Epithelial cell of proximal tubule (primary cell): ENCODE data around the gene C10orf90. TPM values are rescaled to one million over a fixed set of nuclear protein-coding genes. Genes with fewer than 3 reads are reported as not detected.

ENCODE experiments used
- DNase-seq: peaks from one replicate; pipeline ENCODE4 v3.0.0-alpha.2; 2011; ENCODE audit warnings: low read depth
- H3K4me3 ChIP-seq: 2 replicates; pipeline ENCODE4 v1.5.1; 2011; ENCODE audit warnings: low read depth, mild to moderate bottlenecking, low read length
- total RNA-seq: library from RNA; depleted of rRNA; stranded (reverse); fragments of >200 nt; gene quantifications from 2 replicates; pipeline ENCODE4 v1.2.3, GENCODE V29; 2015
- TF ChIP-seq, protein P1 (sequence below): conservative IDR thresholded peaks from 2 replicates; pipeline ENCODE4 v1.5.1; 2012; ENCODE audit warnings: low read depth, mild to moderate bottlenecking, low read length

C10orf90 gene
- total RNA-seq, 1 donor from 2014 or later = not detected

DNA sequence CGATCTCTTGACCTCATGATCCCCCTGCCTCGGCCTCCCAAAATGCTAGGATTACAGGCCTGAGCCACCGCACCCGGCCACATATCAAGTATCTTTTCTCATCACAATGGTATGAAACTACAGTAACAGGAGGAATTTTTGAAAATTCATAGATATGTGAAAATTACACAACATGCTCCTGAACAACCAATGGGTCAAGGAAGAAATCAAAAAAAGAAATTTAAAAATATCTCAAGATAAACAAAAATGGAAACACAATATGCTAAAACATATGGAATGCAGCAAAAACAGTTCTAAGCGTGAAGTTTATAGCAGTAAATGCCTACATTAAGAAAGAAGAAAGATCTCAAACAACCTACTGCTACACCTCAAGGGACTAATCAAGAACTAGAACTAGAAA lies 222.4 kb downstream of the C10orf90 start:
- no peak for DNase-seq
- TF ChIP-seq, protein P1, sequence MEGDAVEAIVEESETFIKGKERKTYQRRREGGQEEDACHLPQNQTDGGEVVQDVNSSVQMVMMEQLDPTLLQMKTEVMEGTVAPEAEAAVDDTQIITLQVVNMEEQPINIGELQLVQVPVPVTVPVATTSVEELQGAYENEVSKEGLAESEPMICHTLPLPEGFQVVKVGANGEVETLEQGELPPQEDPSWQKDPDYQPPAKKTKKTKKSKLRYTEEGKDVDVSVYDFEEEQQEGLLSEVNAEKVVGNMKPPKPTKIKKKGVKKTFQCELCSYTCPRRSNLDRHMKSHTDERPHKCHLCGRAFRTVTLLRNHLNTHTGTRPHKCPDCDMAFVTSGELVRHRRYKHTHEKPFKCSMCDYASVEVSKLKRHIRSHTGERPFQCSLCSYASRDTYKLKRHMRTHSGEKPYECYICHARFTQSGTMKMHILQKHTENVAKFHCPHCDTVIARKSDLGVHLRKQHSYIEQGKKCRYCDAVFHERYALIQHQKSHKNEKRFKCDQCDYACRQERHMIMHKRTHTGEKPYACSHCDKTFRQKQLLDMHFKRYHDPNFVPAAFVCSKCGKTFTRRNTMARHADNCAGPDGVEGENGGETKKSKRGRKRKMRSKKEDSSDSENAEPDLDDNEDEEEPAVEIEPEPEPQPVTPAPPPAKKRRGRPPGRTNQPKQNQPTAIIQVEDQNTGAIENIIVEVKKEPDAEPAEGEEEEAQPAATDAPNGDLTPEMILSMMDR = no peak
- no peak overlapping the region for H3K4me3 ChIP-seq

DNA sequence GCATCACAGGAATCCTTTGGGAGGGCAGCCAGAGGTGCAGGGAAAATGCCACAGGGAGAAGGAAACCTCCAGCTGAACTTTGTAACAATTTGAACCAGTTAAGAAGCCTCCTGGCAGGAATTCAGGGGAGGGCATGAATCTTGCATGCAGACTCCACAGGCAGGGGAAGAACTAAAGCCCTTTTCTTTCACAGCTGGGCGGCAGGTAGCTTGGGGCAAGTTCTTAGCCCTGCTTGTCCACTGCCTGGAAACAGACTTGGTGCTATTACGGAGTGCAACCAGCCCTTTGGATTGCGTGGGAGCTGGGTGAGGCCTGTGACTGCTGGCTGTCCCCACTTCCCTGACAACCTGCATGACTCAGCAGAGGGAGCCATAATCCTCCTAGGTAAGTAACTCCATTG lies 230.6 kb downstream of the C10orf90 start:
- TF ChIP-seq, protein P1 = no peak
- DNase-seq = no peak
- no peak overlapping the region for H3K4me3 ChIP-seq

DNA sequence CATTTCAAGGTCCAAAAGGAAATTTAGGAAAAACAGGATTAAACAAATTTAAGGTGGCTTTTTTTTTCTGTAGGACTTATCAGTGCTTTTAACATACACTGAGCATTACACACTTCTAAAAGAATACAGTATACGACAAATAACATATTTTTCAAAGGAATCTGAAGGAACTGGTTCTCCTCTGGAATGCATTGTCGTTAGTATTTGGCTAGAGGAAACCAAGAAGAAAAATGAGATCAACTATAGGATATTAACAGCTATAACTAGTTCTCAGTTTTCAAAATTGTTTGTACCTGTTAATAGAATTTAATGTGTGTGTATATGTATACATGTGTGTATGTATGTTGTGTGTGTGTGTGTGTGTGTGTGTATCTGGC lies 232.1 kb downstream of the C10orf90 start:
- TF ChIP-seq, protein P1 = no peak
- no peak overlapping the region for H3K4me3 ChIP-seq
- no peak for DNase-seq

DNA sequence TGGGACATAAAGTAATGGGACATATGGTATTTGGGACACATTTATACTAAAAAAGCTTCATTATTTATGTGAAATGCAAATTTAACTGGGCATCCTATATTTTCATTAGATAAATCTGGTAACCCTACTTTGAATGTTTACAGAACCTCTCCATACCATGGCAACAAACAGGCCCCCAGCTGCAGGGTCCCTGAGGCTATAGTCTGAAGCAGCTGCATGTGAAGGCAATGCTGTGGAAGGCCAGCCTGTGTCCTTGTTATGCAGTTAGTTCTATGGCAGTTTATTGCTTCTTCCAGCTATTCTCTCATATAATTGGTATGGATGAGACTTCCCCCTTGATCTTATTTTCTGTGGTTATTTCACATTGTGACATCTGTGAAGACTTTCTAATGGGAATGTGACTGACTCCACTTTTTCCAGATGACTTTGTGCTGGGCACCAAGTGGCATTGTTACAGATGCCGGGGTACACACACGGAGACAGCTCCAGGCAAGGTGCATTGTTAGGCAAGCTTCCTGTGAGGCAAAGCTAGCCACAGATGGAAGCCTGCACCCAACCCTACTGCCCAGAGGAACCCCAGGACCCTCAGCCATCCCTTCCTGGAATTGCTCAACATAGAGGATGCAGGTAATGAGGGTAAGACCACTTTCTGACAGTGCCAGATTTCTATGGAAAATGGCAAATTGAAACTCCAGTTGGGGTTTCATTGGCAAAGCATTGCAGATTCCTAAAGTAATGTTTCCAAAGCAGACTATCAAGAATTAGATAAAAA lies 232.7 kb downstream of the C10orf90 start:
- DNase-seq = no peak
- no peak overlapping the region for H3K4me3 ChIP-seq
- TF ChIP-seq, protein P1 = no peak

DNA sequence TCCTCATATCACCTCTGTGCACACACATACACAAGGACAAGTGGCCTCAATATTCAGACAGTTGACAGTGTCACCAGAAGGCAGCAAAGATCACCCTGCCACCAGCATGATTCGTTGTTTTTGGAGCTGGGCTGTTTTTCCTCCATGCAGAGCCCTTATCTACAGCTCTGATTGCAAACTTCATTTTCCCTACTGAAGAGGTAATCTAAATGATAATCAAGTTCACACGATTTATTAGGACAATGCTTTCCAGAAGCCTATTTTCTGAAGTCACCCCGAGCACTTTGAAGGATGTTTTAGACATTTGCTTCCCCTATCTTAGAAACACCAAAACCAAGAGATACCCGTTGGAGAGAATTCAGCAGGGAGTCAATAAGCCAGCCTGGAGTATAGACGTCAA lies 236.3 kb downstream of the C10orf90 start:
- TF ChIP-seq, protein P1 = no peak
- DNase-seq = no peak

DNA sequence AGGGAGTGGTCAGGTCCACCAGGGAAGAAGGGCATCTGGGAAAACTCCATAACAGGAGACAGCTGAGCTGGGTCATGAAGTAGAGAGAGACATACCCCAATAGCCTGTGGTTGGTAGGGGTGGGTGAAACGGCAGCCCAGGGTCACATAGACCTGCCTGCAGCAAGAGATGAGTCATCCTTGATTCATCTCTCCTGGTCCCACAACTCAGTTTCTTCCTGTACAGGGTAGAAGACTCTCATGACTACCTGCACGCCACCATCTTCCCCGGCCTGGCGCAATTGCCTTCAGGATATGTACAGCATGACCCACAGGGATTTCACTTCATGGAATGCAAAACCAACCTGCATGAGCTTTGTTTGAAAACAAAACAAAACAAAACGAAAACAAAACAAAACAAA lies 237.1 kb downstream of the C10orf90 start:
- TF ChIP-seq, protein P1 = no peak
- no peak overlapping the region for H3K4me3 ChIP-seq
- no peak for DNase-seq

More for the DNA sequence above, 236.3 kb downstream of the C10orf90 start:
- no peak overlapping the region for H3K4me3 ChIP-seq

DNA sequence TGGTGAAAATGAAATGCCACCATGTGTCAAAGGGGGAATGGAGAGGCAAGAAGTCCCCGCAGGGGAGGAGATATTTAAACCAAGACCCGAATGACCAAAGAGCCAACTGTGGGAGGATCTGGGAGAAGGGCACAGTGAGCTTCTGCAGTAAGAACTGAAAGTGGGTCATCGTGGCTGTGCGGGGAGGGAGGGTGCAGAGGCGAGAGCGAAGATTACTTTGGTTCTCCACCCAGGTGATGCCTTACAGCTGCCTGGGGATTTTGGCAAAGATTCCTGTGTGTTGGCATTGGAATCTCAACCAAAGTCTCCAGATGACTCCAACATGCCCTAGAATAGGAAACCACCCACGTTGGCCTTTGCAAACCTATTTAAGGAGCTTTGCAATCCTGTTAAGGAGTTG lies 238.0 kb downstream of the C10orf90 start:
- no peak for DNase-seq
- TF ChIP-seq, protein P1 = no peak
- no peak overlapping the region for H3K4me3 ChIP-seq
